Trophoblast cell (in vitro differentiated cells and primary cell): ENCODE data around the gene FAM184B.

ENCODE experiments used
- DNase-seq, 2 donors: peaks; one replicate each; pipeline ENCODE4 v3.0.0-alpha.2; 2016
- H2AFZ ChIP-seq: 2 replicates; pipeline ENCODE4 v1.6.1; 2013; ENCODE audit warnings: low read length, moderate library complexity, mild to moderate bottlenecking; ENCODE audit not compliant: insufficient read depth, poor library complexity
- H2AK5ac ChIP-seq: 2 replicates; pipeline ENCODE4 v1.6.1; 2013; ENCODE audit warnings: mild to moderate bottlenecking, low read length
- H2BK120ac ChIP-seq: 2 replicates; pipeline ENCODE4 v1.6.1; 2013; ENCODE audit warnings: low read length, mild to moderate bottlenecking, moderate library complexity; ENCODE audit not compliant: insufficient read depth, poor library complexity
- H2BK12ac ChIP-seq: 2 replicates; pipeline ENCODE4 v1.6.1; 2013; ENCODE audit warnings: mild to moderate bottlenecking, low read length, moderate library complexity
- H2BK5ac ChIP-seq: 2 replicates; pipeline ENCODE4 v1.6.1; 2013; ENCODE audit warnings: low read length, low read depth, moderate library complexity, mild to moderate bottlenecking; ENCODE audit not compliant: poor library complexity
- H3K14ac ChIP-seq: 2 replicates; pipeline ENCODE4 v1.6.1; 2013; ENCODE audit warnings: mild to moderate bottlenecking, low read length
- H3K18ac ChIP-seq: 2 replicates; pipeline ENCODE4 v1.6.1; 2013; ENCODE audit warnings: mild to moderate bottlenecking, low read length
- H3K23ac ChIP-seq: 2 replicates; pipeline ENCODE4 v1.6.1; 2013; ENCODE audit warnings: low read length
- H3K27ac ChIP-seq: 2 replicates; pipeline ENCODE4 v1.5.1; 2013; ENCODE audit warnings: low read depth, mild to moderate bottlenecking, inconsistent platforms, low read length, moderate library complexity
- H3K27me3 ChIP-seq: 2 replicates; pipeline ENCODE4 v1.6.1; 2013; ENCODE audit warnings: inconsistent platforms, mild to moderate bottlenecking, low read length, moderate library complexity; ENCODE audit not compliant: insufficient read depth
- H3K36me3 ChIP-seq, 2 experiments: 1 replicate in 1 of 2; 2 replicates in 1 of 2; pipeline ENCODE4 v1.6.1; 2013; ENCODE audit warnings: low read length in 2 of 2, mild to moderate bottlenecking in 2 of 2, moderate library complexity in 1 of 2; ENCODE audit not compliant: insufficient read depth in 2 of 2, control insufficient read depth in 1 of 2
- H3K4ac ChIP-seq: 2 replicates; pipeline ENCODE4 v1.6.1; 2013; ENCODE audit warnings: low read depth, mild to moderate bottlenecking, low read length, moderate library complexity
- H3K4me1 ChIP-seq, 2 experiments: 1 replicate in 1 of 2; 2 replicates in 1 of 2; pipeline ENCODE4 v1.6.1; 2013; ENCODE audit warnings: low read length in 2 of 2, mild to moderate bottlenecking in 2 of 2, moderate library complexity in 1 of 2; ENCODE audit not compliant: insufficient read depth in 2 of 2, control insufficient read depth in 1 of 2
- H3K4me2 ChIP-seq: 2 replicates; pipeline ENCODE4 v1.6.1; 2013; ENCODE audit warnings: inconsistent platforms, mild to moderate bottlenecking, low read length, moderate library complexity
- H3K4me3 ChIP-seq: 2 replicates; pipeline ENCODE4 v1.5.1; 2013; ENCODE audit warnings: mild to moderate bottlenecking, low read depth, low read length, inconsistent platforms
- H3K79me1 ChIP-seq: one replicate; pipeline ENCODE4 v1.6.1; 2013; ENCODE audit warnings: low read length
- H3K79me2 ChIP-seq: 2 replicates; pipeline ENCODE4 v1.6.1; 2013; ENCODE audit warnings: low read length, mild to moderate bottlenecking; ENCODE audit not compliant: control insufficient read depth, insufficient read depth, poor library complexity
- H3K9ac ChIP-seq: 2 replicates; pipeline ENCODE4 v1.6.1; 2013; ENCODE audit warnings: mild to moderate bottlenecking, low read length
- H3K9me3 ChIP-seq: 2 replicates; pipeline ENCODE4 v1.6.1; 2013; ENCODE audit warnings: low read depth, mild to moderate bottlenecking, control low read depth, inconsistent platforms, low read length; ENCODE audit not compliant: insufficient read depth
- H4K12ac ChIP-seq: 2 replicates; pipeline ENCODE4 v1.6.1; 2013; ENCODE audit warnings: low read depth, mild to moderate bottlenecking, low read length, moderate library complexity
- H4K8ac ChIP-seq: 2 replicates; pipeline ENCODE4 v1.6.1; 2013; ENCODE audit warnings: low read depth, mild to moderate bottlenecking, low read length, moderate library complexity
- H4K91ac ChIP-seq: one replicate; pipeline ENCODE4 v1.6.1; 2013; ENCODE audit warnings: low read depth, mild to moderate bottlenecking, low read length, moderate library complexity
- WGBS: extraction: QIAGEN DNeasy Blood & Tissue Kit; methylation state at CpG from one replicate; pipeline ENCODE4 v1.1.7; 2013; ENCODE audit warnings: missing lambda C conversion rate; ENCODE audit not compliant: insufficient read length, insufficient coverage; ENCODE audit errors: extremely low coverage; 5-methylcytosine and 5-hydroxymethylcytosine counted together

Gene FAM184B

DNA sequence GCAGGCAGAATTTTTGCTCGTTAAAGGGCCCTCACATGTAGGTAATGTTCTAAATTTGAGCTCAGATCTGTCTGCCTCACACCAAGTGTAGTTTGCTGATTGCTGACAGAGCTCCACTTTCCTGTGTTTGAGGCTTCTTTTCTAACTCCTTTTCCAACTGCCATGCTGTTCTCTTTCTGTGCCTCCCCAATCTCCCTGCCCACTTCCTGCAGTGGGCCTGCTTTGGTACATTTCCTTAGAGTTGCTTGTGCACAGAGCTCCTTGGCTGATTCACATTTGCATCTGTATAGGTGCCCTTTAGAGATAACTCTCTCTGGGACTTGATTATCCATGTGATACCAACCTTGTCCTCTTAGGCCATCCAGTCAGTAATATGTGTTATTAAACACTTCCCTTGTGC lies 162.5 kb downstream of the FAM184B start:
- no peak overlapping the region for H3K18ac ChIP-seq
- no peak overlapping the region for H2BK12ac ChIP-seq
- no peak overlapping the region for H2AFZ ChIP-seq
- H3K79me2 ChIP-seq: peaks cover 11% of the 10 kb centered on the region
- H3K27ac ChIP-seq: no peak overlapping the region
- H2AK5ac ChIP-seq: no peak overlapping the region
- H3K4me1 ChIP-seq: peaks cover 0 to 3% of the 10 kb centered on the region in 2 experiments
- H4K8ac ChIP-seq: no peak overlapping the region
- H3K27me3 ChIP-seq: no peaks in the 10 kb centered on the region
- DNase-seq: no peak
- H2BK5ac ChIP-seq: no peak overlapping the region
- no peak overlapping the region for H4K91ac ChIP-seq
- H3K14ac ChIP-seq: no peak overlapping the region
- no peak overlapping the region for H3K4me3 ChIP-seq
- H4K12ac ChIP-seq: no peak overlapping the region
- peaks cover 23 to 45% of the 10 kb centered on the region in 2 experiments for H3K36me3 ChIP-seq
- H3K4ac ChIP-seq: no peak overlapping the region
- no peaks in the 10 kb centered on the region for H3K9me3 ChIP-seq
- H3K79me1 ChIP-seq: peaks cover 5% of the 10 kb centered on the region
- WGBS: no CpG with 5 or more reads among the region's 1 CpG
- no peak overlapping the region for H3K23ac ChIP-seq
- H3K4me2 ChIP-seq: no peak overlapping the region
- no peak overlapping the region for H2BK120ac ChIP-seq
- no peak overlapping the region for H3K9ac ChIP-seq

GRCh38 chr4:17616283-17616682 lies 165.1 kb downstream of the FAM184B start:
- DNase-seq: no peak
- no peak overlapping the region for H3K4me2 ChIP-seq
- H2AFZ ChIP-seq: no peak overlapping the region
- H3K27me3 ChIP-seq: no peaks in the 10 kb centered on the region
- no peak overlapping the region for H3K18ac ChIP-seq
- no peak overlapping the region for H2BK5ac ChIP-seq
- H4K8ac ChIP-seq: no peak overlapping the region
- no peak overlapping the region for H4K91ac ChIP-seq
- WGBS: no CpG with 5 or more reads among the region's 5 CpGs
- no peak overlapping the region for H3K14ac ChIP-seq
- peaks cover 5% of the 10 kb centered on the region for H3K79me1 ChIP-seq
- no peak overlapping the region for H3K23ac ChIP-seq
- H3K9ac ChIP-seq: no peak overlapping the region
- no peak overlapping the region for H2BK120ac ChIP-seq
- no peak overlapping the region for H3K4me3 ChIP-seq
- H3K9me3 ChIP-seq: no peaks in the 10 kb centered on the region
- H3K4me1 ChIP-seq: peaks cover 0 to 3% of the 10 kb centered on the region in 2 experiments
- H3K4ac ChIP-seq: peak overlapping the region; percentile 13
- H3K36me3 ChIP-seq: peaks cover 17 to 29% of the 10 kb centered on the region in 2 experiments
- no peak overlapping the region for H2AK5ac ChIP-seq
- H3K27ac ChIP-seq: no peak overlapping the region
- no peak overlapping the region for H2BK12ac ChIP-seq
- peaks cover 11% of the 10 kb centered on the region for H3K79me2 ChIP-seq
- H4K12ac ChIP-seq: no peak overlapping the region

GRCh38 chr4:17614416-17615299 lies 166.8 kb downstream of the FAM184B start, which contains the start of gene MED28:
Gene MED28, plus strand, starts transcription at chr4:17614641. Its CDS starts 14 bp downstream, at chr4:17614655.
- Histone ChIP-seq H2AK5ac (no peak within 1 kb of the TSS), H3K4me2 (peak within 1 kb of the TSS; percentile 89), H3K36me3 (peaks cover 7 to 18% of the 10 kb centered on the region in 2 experiments), H3K9ac (peak within 1 kb of the TSS; percentile 99), H2AFZ (peak within 1 kb of the TSS; percentile 69), H4K91ac (peak within 1 kb of the TSS; percentile 65), H2BK12ac (no peak within 1 kb of the TSS), H3K4me3 (peak within 1 kb of the TSS; percentile 90), H3K23ac (no peak within 1 kb of the TSS), H2BK5ac (peak within 1 kb of the TSS; percentile 86), H3K79me1 (peaks cover 5% of the 10 kb centered on the region), H3K27ac (no peak within 1 kb of the TSS), H4K12ac (peak within 1 kb of the TSS; percentile 87), H2BK120ac (peak within 1 kb of the TSS; percentile 60), H3K79me2 (peaks cover 11% of the 10 kb centered on the region), H4K8ac (peak within 1 kb of the TSS; percentile 92), H3K4me1 (peaks cover 0 to 3% of the 10 kb centered on the region in 2 experiments), H3K9me3 (no peaks in the 10 kb centered on the region), H3K18ac (peak within 1 kb of the TSS; percentile 74), H3K27me3 (no peaks in the 10 kb centered on the region), H3K4ac (peak within 1 kb of the TSS; percentile 73), H3K14ac (peak within 1 kb of the TSS; percentile 85)
- DNase-seq: peak; percentile 96 to 99
- no CpG with 5 or more reads among the region's 46 CpGs for WGBS

GRCh38 chr4:17613761-17614415 lies 167.5 kb downstream of the FAM184B start:
- H2BK12ac ChIP-seq: no peak overlapping the region
- H3K79me1 ChIP-seq: peaks cover 5% of the 10 kb centered on the region
- H3K4me2 ChIP-seq: peak overlapping the region; percentile 89
- WGBS: no CpG with 5 or more reads among the region's 23 CpGs
- H3K36me3 ChIP-seq: peaks cover 7 to 15% of the 10 kb centered on the region in 2 experiments
- DNase-seq: peak; percentile 88 to 95
- no peaks in the 10 kb centered on the region for H3K27me3 ChIP-seq
- H4K91ac ChIP-seq: no peak overlapping the region
- peak overlapping the region; percentile 87 for H4K12ac ChIP-seq
- no peak overlapping the region for H2BK120ac ChIP-seq
- H3K4me3 ChIP-seq: peak overlapping the region; percentile 62
- no peak overlapping the region for H3K4ac ChIP-seq
- no peak overlapping the region for H3K9ac ChIP-seq
- H3K79me2 ChIP-seq: peaks cover 11% of the 10 kb centered on the region
- peak overlapping the region; percentile 92 for H4K8ac ChIP-seq
- no peak overlapping the region for H3K14ac ChIP-seq
- no peak overlapping the region for H2AK5ac ChIP-seq
- no peak overlapping the region for H3K27ac ChIP-seq
- H3K23ac ChIP-seq: no peak overlapping the region
- H2BK5ac ChIP-seq: no peak overlapping the region
- H2AFZ ChIP-seq: peak overlapping the region; percentile 17
- no peak overlapping the region for H3K18ac ChIP-seq
- no peaks in the 10 kb centered on the region for H3K9me3 ChIP-seq
- peaks cover 0 to 3% of the 10 kb centered on the region in 2 experiments for H3K4me1 ChIP-seq
